Measurements from ENCODE around the gene NPTN.

The NPTN gene

GRCh38 chr15:73608941-73609340 lies 24.2 kb downstream of the NPTN start:
- Histone ChIP-seq H3K4me1 (ENCODE audit: insufficient read depth, low read length) (peaks cover 64% of the 10 kb centered on the region), H3K4me3 (ENCODE audit: low read depth in 1 of 2, low read length in 2 of 2) (no peak overlapping the region), H3K27ac (ENCODE audit: low read depth, low read length) (no peak overlapping the region), H3K9me3 (ENCODE audit: low read length) (no peaks in the 10 kb centered on the region), H3K27me3 (ENCODE audit: control insufficient read depth in 1 of 2, insufficient read depth in 2 of 2, low read length in 2 of 2) (no peaks in the 10 kb centered on the region), H3K9ac (ENCODE audit: low read length) (no peak overlapping the region), H3K36me3 (ENCODE audit: insufficient read depth, low read length) (no peaks in the 10 kb centered on the region)

- Histone ChIP-seq H3K4me1 (ENCODE audit: insufficient read depth, low read length) (peaks cover 65% of the 10 kb centered on the region), H3K36me3 (ENCODE audit: insufficient read depth, low read length) (no peaks in the 10 kb centered on the region), H3K27ac (ENCODE audit: low read depth, low read length) (no peak overlapping the region), H3K9me3 (ENCODE audit: low read length) (no peaks in the 10 kb centered on the region), H3K9ac (ENCODE audit: low read length) (no peak overlapping the region), H3K27me3 (ENCODE audit: control insufficient read depth in 1 of 2, insufficient read depth in 2 of 2, low read length in 2 of 2) (no peaks in the 10 kb centered on the region), H3K4me3 (ENCODE audit: low read depth in 1 of 2, low read length in 2 of 2) (no peak overlapping the region)
Observed at GRCh38 chr15:73608475-73608874, 24.7 kb downstream of the NPTN start.

- Histone ChIP-seq H3K27me3 (ENCODE audit: control insufficient read depth in 1 of 2, insufficient read depth in 2 of 2, low read length in 2 of 2) (no peaks in the 10 kb centered on the region), H3K36me3 (ENCODE audit: insufficient read depth, low read length) (no peaks in the 10 kb centered on the region), H3K9me3 (ENCODE audit: low read length) (no peaks in the 10 kb centered on the region), H3K4me1 (ENCODE audit: insufficient read depth, low read length) (peaks cover 69% of the 10 kb centered on the region), H3K27ac (ENCODE audit: low read depth, low read length) (no peak overlapping the region), H3K9ac (ENCODE audit: low read length) (no peak overlapping the region), H3K4me3 (ENCODE audit: low read depth in 1 of 2, low read length in 2 of 2) (no peak overlapping the region)
Observed at GRCh38 chr15:73607843-73608242, 25.3 kb downstream of the NPTN start.

- Histone ChIP-seq H3K27me3 (ENCODE audit: control insufficient read depth in 1 of 2, insufficient read depth in 2 of 2, low read length in 2 of 2) (no peaks in the 10 kb centered on the region), H3K36me3 (ENCODE audit: insufficient read depth, low read length) (no peaks in the 10 kb centered on the region), H3K9me3 (ENCODE audit: low read length) (no peaks in the 10 kb centered on the region), H3K4me3 (ENCODE audit: low read depth in 1 of 2, low read length in 2 of 2) (no peak overlapping the region), H3K27ac (ENCODE audit: low read depth, low read length) (no peak overlapping the region), H3K9ac (ENCODE audit: low read length) (no peak overlapping the region), H3K4me1 (ENCODE audit: insufficient read depth, low read length) (peaks cover 73% of the 10 kb centered on the region)
Observed at GRCh38 chr15:73607405-73607804, 25.8 kb downstream of the NPTN start.

- Histone ChIP-seq H3K4me3 (ENCODE audit: low read depth in 1 of 2, low read length in 2 of 2) (no peak overlapping the region), H3K9ac (ENCODE audit: low read length) (no peak overlapping the region), H3K36me3 (ENCODE audit: insufficient read depth, low read length) (no peaks in the 10 kb centered on the region), H3K9me3 (ENCODE audit: low read length) (no peaks in the 10 kb centered on the region), H3K27ac (ENCODE audit: low read depth, low read length) (peak overlapping the region; percentile 51), H3K4me1 (ENCODE audit: insufficient read depth, low read length) (peaks cover 80% of the 10 kb centered on the region), H3K27me3 (ENCODE audit: control insufficient read depth in 1 of 2, insufficient read depth in 2 of 2, low read length in 2 of 2) (no peaks in the 10 kb centered on the region)
Observed at GRCh38 chr15:73605759-73606436, 27.3 kb downstream of the NPTN start.

GRCh38 chr15:73604477-73604876 lies 28.7 kb downstream of the NPTN start:
- Histone ChIP-seq H3K27me3 (ENCODE audit: control insufficient read depth in 1 of 2, insufficient read depth in 2 of 2, low read length in 2 of 2) (no peaks in the 10 kb centered on the region), H3K36me3 (ENCODE audit: insufficient read depth, low read length) (no peaks in the 10 kb centered on the region), H3K27ac (ENCODE audit: low read depth, low read length) (no peak overlapping the region), H3K9me3 (ENCODE audit: low read length) (no peaks in the 10 kb centered on the region), H3K4me3 (ENCODE audit: low read depth in 1 of 2, low read length in 2 of 2) (no peak overlapping the region), H3K9ac (ENCODE audit: low read length) (no peak overlapping the region), H3K4me1 (ENCODE audit: insufficient read depth, low read length) (peaks cover 81% of the 10 kb centered on the region)

- Histone ChIP-seq H3K9me3 (ENCODE audit: low read length) (no peaks in the 10 kb centered on the region), H3K9ac (ENCODE audit: low read length) (peak overlapping the region; percentile 26), H3K27me3 (ENCODE audit: control insufficient read depth in 1 of 2, insufficient read depth in 2 of 2, low read length in 2 of 2) (no peaks in the 10 kb centered on the region), H3K27ac (ENCODE audit: low read depth, low read length) (peak overlapping the region; percentile 35), H3K36me3 (ENCODE audit: insufficient read depth, low read length) (no peaks in the 10 kb centered on the region), H3K4me1 (ENCODE audit: insufficient read depth, low read length) (peaks cover 84% of the 10 kb centered on the region), H3K4me3 (ENCODE audit: low read depth in 1 of 2, low read length in 2 of 2) (no peak overlapping the region)
Observed at GRCh38 chr15:73602992-73603391, 30.2 kb downstream of the NPTN start.

- H3K27ac ChIP-seq (ENCODE audit: low read depth, low read length) = peak overlapping the region; percentile 88
- no peaks in the 10 kb centered on the region for H3K36me3 ChIP-seq (ENCODE audit: insufficient read depth, low read length)
- no peaks in the 10 kb centered on the region for H3K27me3 ChIP-seq (ENCODE audit: control insufficient read depth in 1 of 2, insufficient read depth in 2 of 2, low read length in 2 of 2)
- peak overlapping the region; percentile 26 for H3K9ac ChIP-seq (ENCODE audit: low read length)
- no peak overlapping the region for H3K4me3 ChIP-seq (ENCODE audit: low read depth in 1 of 2, low read length in 2 of 2)
- peaks cover 84% of the 10 kb centered on the region for H3K4me1 ChIP-seq (ENCODE audit: insufficient read depth, low read length)
- no peaks in the 10 kb centered on the region for H3K9me3 ChIP-seq (ENCODE audit: low read length)
Observed at GRCh38 chr15:73602446-73602843, 30.7 kb downstream of the NPTN start.

GRCh38 chr15:73601451-73602445 lies 31.4 kb downstream of the NPTN start:
- no peaks in the 10 kb centered on the region for H3K9me3 ChIP-seq (ENCODE audit: low read length)
- H3K4me3 ChIP-seq (ENCODE audit: low read depth in 1 of 2, low read length in 2 of 2) = no peak overlapping the region
- no peaks in the 10 kb centered on the region for H3K27me3 ChIP-seq (ENCODE audit: control insufficient read depth in 1 of 2, insufficient read depth in 2 of 2, low read length in 2 of 2)
- H3K9ac ChIP-seq (ENCODE audit: low read length) = peak overlapping the region; percentile 26
- H3K36me3 ChIP-seq (ENCODE audit: insufficient read depth, low read length) = no peaks in the 10 kb centered on the region
- peaks cover 86% of the 10 kb centered on the region for H3K4me1 ChIP-seq (ENCODE audit: insufficient read depth, low read length)
- peak overlapping the region; percentile 88 for H3K27ac ChIP-seq (ENCODE audit: low read depth, low read length)

GRCh38 chr15:73600413-73601335 lies 32.5 kb downstream of the NPTN start:
- H3K9ac ChIP-seq (ENCODE audit: low read length) = no peak overlapping the region
- peaks cover 87% of the 10 kb centered on the region for H3K4me1 ChIP-seq (ENCODE audit: insufficient read depth, low read length)
- H3K27ac ChIP-seq (ENCODE audit: low read depth, low read length) = peak overlapping the region; percentile 88
- H3K36me3 ChIP-seq (ENCODE audit: insufficient read depth, low read length) = no peaks in the 10 kb centered on the region
- H3K27me3 ChIP-seq (ENCODE audit: control insufficient read depth in 1 of 2, insufficient read depth in 2 of 2, low read length in 2 of 2) = no peaks in the 10 kb centered on the region
- H3K9me3 ChIP-seq (ENCODE audit: low read length) = no peaks in the 10 kb centered on the region
- no peak overlapping the region for H3K4me3 ChIP-seq (ENCODE audit: low read depth in 1 of 2, low read length in 2 of 2)

GRCh38 chr15:73599934-73600333 lies 33.3 kb downstream of the NPTN start:
- H3K4me3 ChIP-seq (ENCODE audit: low read depth in 1 of 2, low read length in 2 of 2) = no peak overlapping the region
- no peak overlapping the region for H3K9ac ChIP-seq (ENCODE audit: low read length)
- H3K27me3 ChIP-seq (ENCODE audit: control insufficient read depth in 1 of 2, insufficient read depth in 2 of 2, low read length in 2 of 2) = no peaks in the 10 kb centered on the region
- no peaks in the 10 kb centered on the region for H3K36me3 ChIP-seq (ENCODE audit: insufficient read depth, low read length)
- peak overlapping the region; percentile 59 for H3K27ac ChIP-seq (ENCODE audit: low read depth, low read length)
- no peaks in the 10 kb centered on the region for H3K9me3 ChIP-seq (ENCODE audit: low read length)
- H3K4me1 ChIP-seq (ENCODE audit: insufficient read depth, low read length) = peaks cover 92% of the 10 kb centered on the region
